Endodermal cell (in vitro differentiated cells): ENCODE results near the gene CLEC3B. TPM values are rescaled to one million over a fixed set of nuclear protein-coding genes. Genes with fewer than 3 reads are reported as not detected.

Source experiments
- DNase-seq: peaks from one replicate; pipeline ENCODE4 v3.0.0-alpha.2; 2017
- H3K27ac ChIP-seq: 2 replicates; pipeline ENCODE4 v1.5.1; 2013; ENCODE audit warnings: mild to moderate bottlenecking, low read depth, low read length, moderate library complexity
- H3K27me3 ChIP-seq: 2 replicates; pipeline ENCODE4 v1.6.1; 2013; ENCODE audit warnings: mild to moderate bottlenecking, low read length, moderate library complexity; ENCODE audit not compliant: insufficient read depth, control insufficient read depth, poor library complexity, severe bottlenecking
- H3K36me3 ChIP-seq: 2 replicates; pipeline ENCODE4 v1.7.0; 2013; ENCODE audit warnings: mild to moderate bottlenecking, low read length, moderate library complexity; ENCODE audit not compliant: control insufficient read depth, insufficient read depth
- H3K4me1 ChIP-seq: one replicate; pipeline ENCODE4 v1.7.0; 2013; ENCODE audit warnings: low read length; ENCODE audit not compliant: control insufficient read depth, insufficient read depth
- H3K4me3 ChIP-seq: 2 replicates; pipeline ENCODE4 v1.5.1; 2013; ENCODE audit warnings: mild to moderate bottlenecking, low read length, moderate library complexity
- H3K9ac ChIP-seq: 2 replicates; pipeline ENCODE4 v1.6.1; 2013; ENCODE audit warnings: mild to moderate bottlenecking, low read length, moderate library complexity; ENCODE audit not compliant: poor library complexity, severe bottlenecking; ENCODE audit errors: extremely low read depth
- H3K9me3 ChIP-seq: 2 replicates; pipeline ENCODE4 v1.6.1; 2013; ENCODE audit warnings: mild to moderate bottlenecking, low read length, moderate library complexity; ENCODE audit not compliant: control insufficient read depth
- H3K27ac Mint-ChIP-seq: 2 replicates; pipeline ENCODE4 v1.8.0; 2020; ENCODE audit warnings: mixed read lengths
- H3K27me3 Mint-ChIP-seq: 2 replicates; pipeline ENCODE4 v1.8.0; 2021; ENCODE audit warnings: mild to moderate bottlenecking, mixed read lengths; ENCODE audit not compliant: insufficient read depth
- H3K36me3 Mint-ChIP-seq: 2 replicates; pipeline ENCODE4 v1.8.0; 2020; ENCODE audit warnings: low read depth, mixed read lengths
- H3K4me1 Mint-ChIP-seq: 2 replicates; pipeline ENCODE4 v1.8.0; 2020; ENCODE audit warnings: mixed read lengths
- H3K4me3 Mint-ChIP-seq: 2 replicates; pipeline ENCODE4 v1.8.0; 2020; ENCODE audit warnings: mild to moderate bottlenecking, moderate library complexity, mixed read lengths
- H3K9me3 Mint-ChIP-seq: 2 replicates; pipeline ENCODE4 v1.8.0; 2020; ENCODE audit warnings: mild to moderate bottlenecking, mixed read lengths
- WGBS, 2 experiments: methylation state at CpG; one replicate each; pipeline versions ENCODE4 v1.1.5 to v1.1.7; 2013; ENCODE audit warnings: missing lambda C conversion rate in 2 of 2, mixed read lengths in 1 of 2; ENCODE audit not compliant: insufficient coverage in 1 of 2, insufficient read length in 1 of 2; 5-methylcytosine and 5-hydroxymethylcytosine counted together
- total RNA-seq, 2 donors: library from RNA; stranded (reverse); fragmentation: NEBNext Ultra II Directional in 1 of 2; extraction: Animal tissue kit (Norgen Biotek cat#: 25700) in 1 of 2; gene quantifications; 2 replicates in 1 of 2; 3 replicates in 1 of 2; pipeline ENCODE4 v1.2.1, GENCODE V29; 2021
- TF ChIP-seq, protein P1 (sequence below): fragments of 200-600 bp; sonication (generic); conservative IDR thresholded peaks from 2 replicates; pipeline ENCODE4 v1.5.0; 2021; ENCODE audit warnings: antibody characterized with exemption, mild to moderate bottlenecking

The CLEC3B gene
- total RNA-seq, 2 donors from 2014 or later = not detected

DNA sequence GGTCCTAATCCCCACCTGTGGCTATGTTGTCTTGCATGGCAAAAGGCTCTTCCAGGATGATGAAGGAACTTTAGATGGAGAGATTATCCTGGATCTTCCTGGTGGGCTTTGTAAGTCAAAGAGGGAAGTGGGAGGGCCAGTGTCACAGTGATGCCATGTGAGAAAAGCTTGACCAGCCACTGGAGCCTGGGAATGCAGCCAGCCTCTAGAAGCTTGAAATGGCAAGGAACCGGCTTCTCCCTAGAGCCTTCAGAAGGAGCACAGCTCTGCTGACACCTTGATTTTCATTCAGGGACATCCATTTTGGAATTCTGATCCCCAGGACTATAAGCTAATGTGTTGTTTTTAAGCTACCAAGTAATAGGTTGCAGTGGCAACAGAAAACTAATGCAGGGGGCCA, 58.3 kb downstream of the CLEC3B start:
- TF ChIP-seq, protein P1, sequence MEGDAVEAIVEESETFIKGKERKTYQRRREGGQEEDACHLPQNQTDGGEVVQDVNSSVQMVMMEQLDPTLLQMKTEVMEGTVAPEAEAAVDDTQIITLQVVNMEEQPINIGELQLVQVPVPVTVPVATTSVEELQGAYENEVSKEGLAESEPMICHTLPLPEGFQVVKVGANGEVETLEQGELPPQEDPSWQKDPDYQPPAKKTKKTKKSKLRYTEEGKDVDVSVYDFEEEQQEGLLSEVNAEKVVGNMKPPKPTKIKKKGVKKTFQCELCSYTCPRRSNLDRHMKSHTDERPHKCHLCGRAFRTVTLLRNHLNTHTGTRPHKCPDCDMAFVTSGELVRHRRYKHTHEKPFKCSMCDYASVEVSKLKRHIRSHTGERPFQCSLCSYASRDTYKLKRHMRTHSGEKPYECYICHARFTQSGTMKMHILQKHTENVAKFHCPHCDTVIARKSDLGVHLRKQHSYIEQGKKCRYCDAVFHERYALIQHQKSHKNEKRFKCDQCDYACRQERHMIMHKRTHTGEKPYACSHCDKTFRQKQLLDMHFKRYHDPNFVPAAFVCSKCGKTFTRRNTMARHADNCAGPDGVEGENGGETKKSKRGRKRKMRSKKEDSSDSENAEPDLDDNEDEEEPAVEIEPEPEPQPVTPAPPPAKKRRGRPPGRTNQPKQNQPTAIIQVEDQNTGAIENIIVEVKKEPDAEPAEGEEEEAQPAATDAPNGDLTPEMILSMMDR = no peak
- H3K9ac ChIP-seq = no peak overlapping the region
- WGBS, 2 experiments = 88 to 89% methylated on average over 1 of the region's 1 CpG
- Mint-ChIP-seq H3K36me3 (peaks cover 12% of the 10 kb centered on the region), H3K27ac (no peak overlapping the region), H3K4me3 (no peak overlapping the region), H3K4me1 (peaks cover 3% of the 10 kb centered on the region), H3K9me3 (no peaks in the 10 kb centered on the region), H3K27me3 (no peaks in the 10 kb centered on the region)
- H3K27ac ChIP-seq = no peak overlapping the region
- H3K9me3 ChIP-seq = no peaks in the 10 kb centered on the region
- no peaks in the 10 kb centered on the region for H3K36me3 ChIP-seq
- no peak overlapping the region for H3K4me3 ChIP-seq
- DNase-seq = no peak
- H3K27me3 ChIP-seq = no peaks in the 10 kb centered on the region
- H3K4me1 ChIP-seq = no peaks in the 10 kb centered on the region

DNA sequence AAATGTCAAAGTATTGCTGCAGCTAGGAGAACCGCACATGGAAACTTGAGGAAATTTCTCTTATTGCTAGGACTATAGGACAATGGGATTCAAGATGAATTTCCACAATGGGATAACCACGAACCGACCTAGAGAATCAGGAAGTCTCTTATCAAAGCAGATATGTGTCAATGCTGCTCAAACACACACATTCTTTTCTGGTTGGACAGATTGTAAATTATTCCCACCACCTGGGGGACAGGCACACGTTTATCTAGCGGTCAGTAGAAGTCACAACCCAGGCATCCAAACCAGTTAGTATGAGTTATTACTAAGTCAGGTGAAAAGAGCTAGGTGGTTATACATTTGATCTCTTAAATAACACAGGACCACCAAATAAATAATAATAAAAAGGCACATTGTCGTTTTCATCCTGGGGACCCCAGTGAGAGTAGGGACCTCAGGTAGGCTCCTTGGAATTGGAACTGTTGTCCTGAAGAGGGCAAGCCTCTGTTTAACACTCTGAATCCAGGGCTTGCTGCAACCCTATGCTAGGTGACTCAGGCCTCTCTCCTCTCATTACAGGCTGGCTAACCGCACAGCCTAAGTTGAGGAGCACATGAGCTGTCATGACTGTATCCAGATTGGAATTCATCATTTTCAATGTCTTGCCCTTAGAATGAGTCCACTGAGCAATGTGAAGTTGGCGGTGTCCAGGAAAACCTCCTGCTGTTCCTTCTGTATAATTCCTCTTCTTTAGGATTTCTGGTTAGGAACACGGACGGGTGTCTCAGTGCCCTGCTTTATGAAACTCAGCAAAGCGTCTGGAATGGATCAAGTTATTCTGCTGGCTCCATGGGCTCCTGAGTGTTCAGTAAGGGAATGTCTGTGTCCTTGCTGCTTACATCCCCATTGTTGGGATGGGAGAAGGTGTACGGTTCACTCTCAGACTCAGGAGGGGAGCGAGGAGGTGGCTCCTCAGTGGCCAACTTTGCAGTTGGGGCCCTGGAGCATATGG, 59.0 kb downstream of the CLEC3B start:
- H3K27ac Mint-ChIP-seq = no peak overlapping the region
- no peaks in the 10 kb centered on the region for H3K4me1 ChIP-seq
- H3K36me3 Mint-ChIP-seq = peaks cover 14% of the 10 kb centered on the region
- no peaks in the 10 kb centered on the region for H3K36me3 ChIP-seq
- peaks cover 3% of the 10 kb centered on the region for H3K4me1 Mint-ChIP-seq
- no peaks in the 10 kb centered on the region for H3K27me3 Mint-ChIP-seq
- no peaks in the 10 kb centered on the region for H3K9me3 ChIP-seq
- no peaks in the 10 kb centered on the region for H3K27me3 ChIP-seq
- H3K4me3 Mint-ChIP-seq = no peak overlapping the region
- no peaks in the 10 kb centered on the region for H3K9me3 Mint-ChIP-seq
- DNase-seq = no peak
- H3K27ac ChIP-seq = no peak overlapping the region
- H3K4me3 ChIP-seq = no peak overlapping the region
- H3K9ac ChIP-seq = no peak overlapping the region
- WGBS, 2 experiments = 85 to 96% methylated on average over 10 to 13 of the region's 13 CpGs
- TF ChIP-seq, protein P1 = no peak

Other genes starting within 250 kb of the CLEC3B start
- gene TMEM42, start 164.4 kb upstream of the CLEC3B start, total RNA-seq = 10 to 100 TPM; 12.1 to 16.9 TPM
- not detected for gene TGM4, start 151.7 kb upstream of the CLEC3B start, total RNA-seq
- gene ZDHHC3, start 50.1 kb upstream of the CLEC3B start, total RNA-seq = 10 to 100 TPM; 63.7 to 69.7 TPM
- 10 to 100 TPM; 61.2 to 69.4 TPM for gene EXOSC7, start 50.1 kb upstream of the CLEC3B start, total RNA-seq
- 10 to 100 TPM in 1 of 2 donors, 1 to 10 TPM in 1; 8.9 to 13.1 TPM for gene CDCP1, start 120.1 kb downstream of the CLEC3B start, total RNA-seq
- gene TMEM158, start 200.0 kb downstream of the CLEC3B start, total RNA-seq = 1 to 10 TPM in 1 of 2 donors, under 1 TPM in 1; 0.31 to 5.5 TPM